ENCODE data around the gene BMPR1B. TPM values are rescaled to one million over a fixed set of nuclear protein-coding genes. Genes with fewer than 3 reads are reported as not detected.

The BMPR1B gene
- total and polyA plus RNA-seq, 7 donors, result 0.07 to 2.2 (median 1.8) TPM; not detected in 2

- Histone ChIP-seq H3K4me3 (no peak overlapping the region), H3K4me1 (no peaks in the 10 kb centered on the region), H3K27me3 (no peaks in the 10 kb centered on the region), H3K9me3 (no peaks in the 10 kb centered on the region), H3K27ac (no peak overlapping the region), H3K36me3 (no peaks in the 10 kb centered on the region)
- intact Hi-C loops (cut with DNase I), result no loop called here
- TF ChIP-seq CTCF (IDR thresholded peaks at IDR 0.05), result no peak
- TF ChIP-seq EP300 (IDR thresholded peaks at IDR 0.05), result no peak
- no peak for TF ChIP-seq POLR2A (IDR thresholded peaks at IDR 0.05)
- no peak for TF ChIP-seq POLR2AphosphoS5 (IDR thresholded peaks at IDR 0.05)
- WGBS, 2 donors, result 48 to 73% methylated on average over 3 of the region's 3 CpGs
- DNase-seq, result no peak
Measured at GRCh38 chr4:94743838-94744237, 13.9 kb upstream of the BMPR1B start.

GRCh38 chr4:94744850-94745249, 12.9 kb upstream of the BMPR1B start:
- Histone ChIP-seq H3K27me3 (no peaks in the 10 kb centered on the region), H3K4me1 (no peaks in the 10 kb centered on the region), H3K36me3 (no peaks in the 10 kb centered on the region), H3K4me3 (no peak overlapping the region), H3K27ac (no peak overlapping the region), H3K9me3 (no peaks in the 10 kb centered on the region)
- TF ChIP-seq POLR2A (IDR thresholded peaks at IDR 0.05) (no peak), EP300 (IDR thresholded peaks at IDR 0.05) (no peak), POLR2AphosphoS5 (IDR thresholded peaks at IDR 0.05) (no peak), CTCF (IDR thresholded peaks at IDR 0.05) (no peak)
- WGBS, 2 donors, result 92 to 95% methylated on average over 1 of the region's 1 CpG
- intact Hi-C loops (cut with DNase I), result no loop called here
- no peak for DNase-seq

GRCh38 chr4:94746746-94747145, 11.0 kb upstream of the BMPR1B start:
- H3K27me3 ChIP-seq, result peaks cover 0 to 2% (median 0%) of the 10 kb centered on the region in 3 donors
- TF ChIP-seq CTCF (IDR thresholded peaks at IDR 0.05) (no peak), EP300 (IDR thresholded peaks at IDR 0.05) (no peak), POLR2A (IDR thresholded peaks at IDR 0.05) (no peak)
- intact Hi-C loops (cut with DNase I), result no loop called here

GRCh38 chr4:94758141-94758699, 465 bp downstream of the BMPR1B start:
- H3K4me1 ChIP-seq, result peaks cover 0 to 17% (median 15%) of the 10 kb centered on the region in 4 donors
- peak overlapping the region; percentile 42 to 59 (median 56) for H3K4me3 ChIP-seq
- H3K36me3 ChIP-seq, result no peaks in the 10 kb centered on the region
- peaks cover 0 to 53% (median 12%) of the 10 kb centered on the region in 3 donors for H3K27me3 ChIP-seq
- peak; percentile 68 for DNase-seq
- H3K9me3 ChIP-seq, result no peaks in the 10 kb centered on the region
- no peak for TF ChIP-seq POLR2A (IDR thresholded peaks at IDR 0.05)
- no peak for TF ChIP-seq EP300 (IDR thresholded peaks at IDR 0.05)
- no peak for TF ChIP-seq CTCF (IDR thresholded peaks at IDR 0.05)
- TF ChIP-seq POLR2AphosphoS5 (IDR thresholded peaks at IDR 0.05), result no peak
- H3K27ac ChIP-seq, result peak overlapping the region; percentile 57 to 87 (median 63)
- WGBS, 2 donors, result 1 to 2% methylated on average over 69 of the region's 69 CpGs
- intact Hi-C loops (cut with DNase I), result no loop called here

More at GRCh38 chr4:94746746-94747145, 11.0 kb upstream of the BMPR1B start:
- H3K36me3 ChIP-seq, result no peaks in the 10 kb centered on the region
- no peak for DNase-seq
- H3K9me3 ChIP-seq, result no peaks in the 10 kb centered on the region
- 70 to 90% methylated on average over 3 of the region's 3 CpGs for WGBS, 2 donors
- no peaks in the 10 kb centered on the region for H3K4me1 ChIP-seq
- no peak overlapping the region for H3K27ac ChIP-seq
- H3K4me3 ChIP-seq, result no peak overlapping the region
